Psoas muscle (tissue), 8 donors: ENCODE measurements around the gene ANKRD6. TPM values are rescaled to one million over a fixed set of nuclear protein-coding genes. Genes with fewer than 3 reads are reported as not detected.

Experiments
- ATAC-seq, 4 donors: fragments of 200-7000 bp; cut with Tn5 transposase; one replicate each; pipeline ENCODE4 v1.9.1; 2020; ENCODE audit warnings: moderate library complexity in 3 of 4, mild to moderate bottlenecking in 2 of 4
- DNase-seq, 2 donors: peaks; one replicate each; pipeline ENCODE4 v3.0.0-alpha.2; 2020
- H3K27ac ChIP-seq: fragments of 200-600 bp; one replicate; pipeline ENCODE4 v1.8.0; 2022
- H3K27me3 ChIP-seq, 3 donors: fragments of 200-600 bp in 1 of 3; one replicate each; pipeline versions ENCODE4 v1.6.1 to v1.8.0; 2013 to 2022; ENCODE audit warnings: low read length in 2 of 3, mild to moderate bottlenecking in 2 of 3, moderate library complexity in 1 of 3; ENCODE audit not compliant: insufficient read depth in 3 of 3
- H3K36me3 ChIP-seq, 2 donors: fragments of 200-600 bp in 1 of 2; one replicate each; pipeline versions ENCODE4 v1.6.1 to v1.8.0; 2013 to 2022; ENCODE audit warnings: low read depth in 1 of 2, mild to moderate bottlenecking in 1 of 2, moderate library complexity in 1 of 2; ENCODE audit not compliant: insufficient read depth in 1 of 2
- H3K4me1 ChIP-seq: fragments of 200-600 bp; one replicate; pipeline ENCODE4 v1.8.0; 2022
- H3K4me3 ChIP-seq: fragments of 200-600 bp; one replicate; pipeline ENCODE4 v1.8.0; 2022; ENCODE audit warnings: mild to moderate bottlenecking
- H3K9me3 ChIP-seq: fragments of 200-600 bp; one replicate; pipeline ENCODE4 v1.8.0; 2022
- WGBS, 3 donors: extraction: QIAGEN DNeasy Blood & Tissue Kit; methylation state at CpG; one replicate each; pipeline versions ENCODE4 v1.1.6 to v1.1.7; 2013; 5-methylcytosine and 5-hydroxymethylcytosine counted together
- intact Hi-C, 2 donors: fragments of 100-400 bp; cut with DNase I; formaldehyde crosslinking; loops; one replicate each; pipeline versions ENCODE4 v1.11.0 to v1.14.2; 2022
- polyA plus RNA-seq, 3 donors: library from polyadenylated mRNA; stranded (reverse); fragments of 200-250 nt; gene quantifications; one replicate each; pipeline ENCODE4 v1.2.3, GENCODE V29; 2013
- total RNA-seq, 4 donors: library from RNA; stranded (reverse); fragmentation: NEBNext Ultra II Directional in 2 of 4; extraction: Animal tissue kit (Norgen Biotek cat#: 25700) in 2 of 4; gene quantifications; one replicate each; pipeline versions ENCODE4 v1.2.1 to v1.2.4, GENCODE V29; 2021 to 2023
- TF ChIP-seq, protein P1 (sequence below): fragments of 200-600 bp; IDR thresholded peaks from one replicate; pipeline ENCODE4 v1.8.0; 2022; ENCODE audit warnings: antibody characterized with exemption
- donor health status: healthy with polysubstance abuse.
- donor health status: DM: no; HTN: no; CAD: no; lungs with moderate emphysema.
- donor health status: Bipolar disorder and iron deficiency.
- donor health status: healthy.
- donor health status: DM: yes; HTN: yes; CAD: no.
- donor health status: DM: no; HTN: no; CAD: no.
- donor health status: DM: no; HTN: no; CAD: no.
- donor health status: DM: yes; HTN: yes; CAD: no.

Gene ANKRD6
- total and polyA plus RNA-seq, 7 donors: 1.2 to 9.0 (median 2.4) TPM

DNA sequence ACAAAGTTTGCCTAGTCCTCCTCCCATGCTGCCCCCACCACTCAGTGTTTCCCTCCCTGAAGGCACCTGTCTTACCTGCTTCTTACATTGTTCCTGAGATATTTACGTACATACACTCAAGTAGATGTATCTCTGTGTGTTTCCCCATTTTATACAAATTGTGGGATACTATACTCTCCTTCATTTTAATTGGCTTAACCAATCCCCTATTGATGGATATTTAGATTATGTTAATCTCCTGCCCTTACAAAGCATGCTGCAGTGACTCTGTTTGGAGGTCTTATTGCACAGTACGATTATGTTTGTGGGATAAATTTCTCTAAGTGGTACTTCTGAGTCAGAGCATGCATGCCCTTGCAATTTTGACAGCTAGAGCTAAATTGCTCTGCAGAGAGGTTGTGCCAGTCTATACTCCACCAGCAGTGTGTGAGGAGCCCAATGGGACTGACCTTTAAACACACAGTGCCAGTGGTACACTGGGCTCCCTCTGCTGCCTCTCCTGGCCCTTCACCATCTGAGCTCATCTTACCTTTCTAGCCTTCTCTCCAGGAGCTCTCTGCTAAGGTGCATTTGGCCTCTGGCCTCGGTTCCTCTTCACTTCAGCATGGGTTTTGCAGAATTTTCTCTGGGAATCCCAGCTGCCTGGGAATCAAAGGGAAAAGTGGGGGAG lies 148.2 kb downstream of the ANKRD6 start:
- intact Hi-C loops: no loop called here
- Histone ChIP-seq H3K27ac (no peak overlapping the region), H3K36me3 (no peaks in the 10 kb centered on the region), H3K4me1 (no peaks in the 10 kb centered on the region), H3K9me3 (no peaks in the 10 kb centered on the region), H3K4me3 (no peak overlapping the region), H3K27me3 (no peaks in the 10 kb centered on the region)
- 57 to 81% (median 71%) methylated on average over 3 of the region's 3 CpGs for WGBS, 3 donors
- TF ChIP-seq, protein P1, sequence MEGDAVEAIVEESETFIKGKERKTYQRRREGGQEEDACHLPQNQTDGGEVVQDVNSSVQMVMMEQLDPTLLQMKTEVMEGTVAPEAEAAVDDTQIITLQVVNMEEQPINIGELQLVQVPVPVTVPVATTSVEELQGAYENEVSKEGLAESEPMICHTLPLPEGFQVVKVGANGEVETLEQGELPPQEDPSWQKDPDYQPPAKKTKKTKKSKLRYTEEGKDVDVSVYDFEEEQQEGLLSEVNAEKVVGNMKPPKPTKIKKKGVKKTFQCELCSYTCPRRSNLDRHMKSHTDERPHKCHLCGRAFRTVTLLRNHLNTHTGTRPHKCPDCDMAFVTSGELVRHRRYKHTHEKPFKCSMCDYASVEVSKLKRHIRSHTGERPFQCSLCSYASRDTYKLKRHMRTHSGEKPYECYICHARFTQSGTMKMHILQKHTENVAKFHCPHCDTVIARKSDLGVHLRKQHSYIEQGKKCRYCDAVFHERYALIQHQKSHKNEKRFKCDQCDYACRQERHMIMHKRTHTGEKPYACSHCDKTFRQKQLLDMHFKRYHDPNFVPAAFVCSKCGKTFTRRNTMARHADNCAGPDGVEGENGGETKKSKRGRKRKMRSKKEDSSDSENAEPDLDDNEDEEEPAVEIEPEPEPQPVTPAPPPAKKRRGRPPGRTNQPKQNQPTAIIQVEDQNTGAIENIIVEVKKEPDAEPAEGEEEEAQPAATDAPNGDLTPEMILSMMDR: no peak
- DNase-seq: no peak
- no peak for ATAC-seq

DNA sequence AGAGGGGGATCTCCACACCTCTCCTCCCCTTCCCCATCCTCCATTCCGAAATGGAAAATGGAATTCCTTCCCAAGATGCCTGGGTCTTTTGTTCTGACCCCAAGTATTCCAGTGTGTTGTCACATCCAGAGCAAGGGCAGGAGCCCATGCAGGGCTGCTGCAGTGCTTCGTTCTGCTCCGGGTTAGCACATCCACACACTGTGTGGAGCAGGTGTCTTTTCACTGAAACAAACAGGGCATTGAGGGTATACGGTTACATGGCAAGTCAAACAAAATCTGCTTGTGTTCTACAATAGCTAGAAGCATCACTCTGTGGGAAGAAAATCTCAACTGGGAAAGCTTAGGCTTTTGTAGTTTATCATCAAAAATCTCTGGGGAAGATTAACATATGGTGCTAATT lies 148.7 kb downstream of the ANKRD6 start:
- H3K4me1 ChIP-seq: no peaks in the 10 kb centered on the region
- H3K27me3 ChIP-seq: no peaks in the 10 kb centered on the region
- no peak overlapping the region for H3K27ac ChIP-seq
- TF ChIP-seq, protein P1: no peak
- 46 to 61% (median 50%) methylated on average over 4 of the region's 4 CpGs for WGBS, 3 donors
- intact Hi-C loops: no loop called here
- no peak overlapping the region for H3K4me3 ChIP-seq
- DNase-seq: no peak
- H3K9me3 ChIP-seq: no peaks in the 10 kb centered on the region
- H3K36me3 ChIP-seq: no peaks in the 10 kb centered on the region
- no peak for ATAC-seq

DNA sequence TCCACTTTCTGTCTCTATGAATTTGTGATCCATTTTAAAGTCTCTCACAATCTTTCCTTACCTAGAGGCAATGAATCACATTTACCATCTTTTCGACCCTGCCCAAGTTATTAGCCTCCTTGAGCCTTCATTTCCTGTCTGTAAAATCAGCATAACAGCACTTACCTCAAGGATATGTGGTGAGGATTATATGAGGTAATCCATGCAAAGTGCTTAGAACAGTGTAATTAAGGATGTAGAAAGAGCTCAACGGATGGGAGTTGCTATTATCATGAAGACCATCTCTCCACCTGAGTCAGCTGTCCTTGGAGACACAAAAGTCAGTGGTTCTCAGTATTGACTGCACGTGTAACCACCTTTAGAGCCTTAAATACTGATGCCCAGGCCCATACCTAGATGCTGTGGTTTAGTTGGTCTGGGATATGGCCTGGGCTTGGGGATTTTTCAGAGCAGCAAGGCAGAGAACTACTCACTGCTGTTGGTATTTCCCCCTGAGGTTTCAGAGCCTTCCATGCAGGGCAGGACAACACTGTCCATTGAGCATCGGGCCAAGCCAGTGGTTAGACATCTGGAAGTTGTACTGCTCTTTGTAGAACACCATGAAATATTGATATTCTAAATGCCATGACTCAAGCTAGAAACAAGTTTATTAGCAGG lies 149.8 kb downstream of the ANKRD6 start:
- Histone ChIP-seq H3K27ac (no peak overlapping the region), H3K4me1 (no peaks in the 10 kb centered on the region), H3K9me3 (no peaks in the 10 kb centered on the region), H3K36me3 (no peaks in the 10 kb centered on the region), H3K27me3 (no peaks in the 10 kb centered on the region), H3K4me3 (no peak overlapping the region)
- TF ChIP-seq, protein P1: no peak
- ATAC-seq (no peak), DNase-seq (no peak)
- WGBS, 3 donors: 76 to 85% (median 81%) methylated on average over 4 of the region's 4 CpGs
- intact Hi-C loops: no loop called here

DNA sequence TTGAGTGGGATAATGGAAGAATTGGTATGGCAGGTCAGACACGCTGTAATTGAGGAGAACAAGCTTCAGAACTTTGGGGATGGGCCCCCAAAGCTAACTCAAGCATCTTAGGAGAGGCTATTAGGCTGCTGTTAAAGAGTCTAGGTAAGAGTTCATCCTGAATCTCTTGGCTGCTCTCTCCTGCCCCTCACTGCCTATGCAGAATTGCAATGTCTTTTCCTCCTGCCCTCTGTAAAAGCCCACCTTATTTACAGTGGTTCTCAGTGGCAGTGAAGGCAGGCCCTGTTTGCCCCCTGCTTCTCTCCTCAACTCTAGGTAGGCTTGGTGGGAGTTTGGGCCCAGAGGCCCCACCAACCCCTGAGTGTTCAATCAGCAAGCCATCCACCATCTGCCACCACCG lies 150.6 kb downstream of the ANKRD6 start:
- Histone ChIP-seq H3K4me3 (no peak overlapping the region), H3K4me1 (no peaks in the 10 kb centered on the region), H3K36me3 (no peaks in the 10 kb centered on the region), H3K27me3 (no peaks in the 10 kb centered on the region), H3K9me3 (no peaks in the 10 kb centered on the region), H3K27ac (no peak overlapping the region)
- no peak for DNase-seq
- ATAC-seq: no peak
- 75 to 81% (median 78%) methylated on average over 2 of the region's 2 CpGs for WGBS, 3 donors
- TF ChIP-seq, protein P1: no peak
- intact Hi-C loops: no loop called here
